ENCODE data around the gene FXYD4. TPM values are rescaled to one million over a fixed set of nuclear protein-coding genes. Genes with fewer than 3 reads are reported as not detected.

FXYD4 gene
- total and polyA plus RNA-seq, 2 of the 8 experiments (the other 6 are each of a cell fraction or from before 2014, with no cell fraction given), result not detected

- H2BK5ac ChIP-seq (ENCODE audit: low read depth, low read length), result no peak overlapping the region
- no peaks in the 10 kb centered on the region for H3K27me3 ChIP-seq (replicated peaks in 1 of 4; ENCODE audit: control insufficient read depth in 3 of 4, extremely low read depth in 1 of 4, insufficient read depth in 3 of 4, low read length in 3 of 4)
- no peaks in the 10 kb centered on the region for H4K20me1 ChIP-seq (replicated peaks in 1 of 2; ENCODE audit: control insufficient read depth in 1 of 2, insufficient read depth in 2 of 2, low read length in 2 of 2)
- no peaks in the 10 kb centered on the region for H3K23me2 ChIP-seq (ENCODE audit: low read depth, low read length)
- H2BK20ac ChIP-seq (ENCODE audit: low read length), result no peak overlapping the region
- H3K4me3 ChIP-seq (ENCODE audit: extremely low read depth in 1 of 4, insufficient read depth in 2 of 4, low read depth in 3 of 4, low read length in 4 of 4), result no peak overlapping the region
- no peak overlapping the region for H4K5ac ChIP-seq (ENCODE audit: insufficient read length, low read depth, low read length)
- ChIA-PET CTCF (ENCODE audit: partially characterized antibody) (interaction anchor here (1.1 to 5.2 kb wide), 2 partner anchors 59 to 108 kb away, joined by 3 to 75 read pairs; no protein-coding TSS in a partner anchor), POLR2A (ENCODE audit: partially characterized antibody) (interaction anchor here (1.2 to 1.5 kb wide), 2 partner anchors 12 to 32 kb away, joined by 4 read pairs; no protein-coding TSS in a partner anchor)
- no peak overlapping the region for H2BK120ac ChIP-seq (replicated peaks; ENCODE audit: low read depth, low read length)
- no peak overlapping the region for H4K91ac ChIP-seq (replicated peaks; ENCODE audit: insufficient read length, low read length)
- FAIRE-seq, result no peak
- H3K9me3 ChIP-seq (ENCODE audit: insufficient read depth in 2 of 2, low read depth in 1 of 2, low read length in 1 of 2), result no peaks in the 10 kb centered on the region
- H3K4me1 ChIP-seq (replicated peaks in 1 of 4; ENCODE audit: control insufficient read depth in 3 of 4, insufficient read depth in 4 of 4, low read length in 3 of 4), result peaks cover 0 to 12% (median 6%) of the 10 kb centered on the region in 4 experiments; a peak in 4 of 7 replicates
- H2AFZ ChIP-seq (ENCODE audit: low read length), result no peak overlapping the region
- H2BK12ac ChIP-seq (ENCODE audit: low read depth, low read length), result no peak overlapping the region
- no peak overlapping the region for H3K14ac ChIP-seq (ENCODE audit: insufficient read length)
- H3K23ac ChIP-seq (ENCODE audit: insufficient read length), result no peak overlapping the region
- no peak overlapping the region for H3K56ac ChIP-seq (replicated peaks; ENCODE audit: insufficient read length, low read depth, low read length)
- H3K36me3 ChIP-seq (ENCODE audit: control insufficient read depth in 2 of 4, insufficient read depth in 4 of 4, low read length in 3 of 4), result no peaks in the 10 kb centered on the region
- TF ChIP-seq CREB1 (IDR thresholded peaks at IDR 0.05) (no peak), TAF7 (optimal IDR thresholded peaks at IDR 0.05; ENCODE audit: borderline replicate concordance, low read depth, low read length) (no peak), E2F6 (IDR thresholded peaks at IDR 0.05) (no peak)
- no peaks in the 10 kb centered on the region for H3K79me1 ChIP-seq (ENCODE audit: low read depth, low read length)
- H2AK5ac ChIP-seq (ENCODE audit: low read depth, low read length), result no peak overlapping the region
- H3K79me2 ChIP-seq (ENCODE audit: control insufficient read depth in 1 of 2, insufficient read depth in 2 of 2, low read length in 2 of 2), result no peaks in the 10 kb centered on the region
- no peak overlapping the region for H3K9ac ChIP-seq (replicated peaks in 1 of 4; ENCODE audit: extremely low read depth in 1 of 4, low read depth in 3 of 4, low read length in 3 of 4)
- whole genome bisulfite sequencing, 2 experiments (ENCODE audit: extremely low coverage in 1 of 2, insufficient coverage in 1 of 2, insufficient read length in 1 of 2, insufficient replicate concordance in 2 of 2, low coverage in 1 of 2, low lambda C conversion rate in 2 of 2, missing lambda C conversion rate in 1 of 2), result 96% methylated on average over 4 of the region's 14 CpGs; no CpG with 5 or more reads in 1 of the 2 experiments
- no peak overlapping the region for H3K18ac ChIP-seq (ENCODE audit: extremely low read depth, low read length)
- no peak overlapping the region for H3K4me2 ChIP-seq (ENCODE audit: insufficient read depth in 1 of 2, low read depth in 2 of 2, low read length in 2 of 2)
- no peak for DNase-seq (ENCODE audit: low read depth in 1 of 2, low spot score in 2 of 2)
- H3K27ac ChIP-seq (ENCODE audit: low read depth, low read length), result no peak overlapping the region
- no peak overlapping the region for H2BK15ac ChIP-seq (ENCODE audit: low read length)
- no peak overlapping the region for H4K8ac ChIP-seq (ENCODE audit: extremely low read depth, insufficient read depth, low read length)
- H3K4ac ChIP-seq (replicated peaks; ENCODE audit: insufficient read length, low read depth, low read length), result no peak overlapping the region
Observed at GRCh38 chr10:43351301-43351700, 20.1 kb upstream of the FXYD4 start.

Data from H1 (cell line).